ENCODE data around the gene NEURL1. TPM values are rescaled to one million over a fixed set of nuclear protein-coding genes. Genes with fewer than 3 reads are reported as not detected.

The NEURL1 gene
- total RNA-seq, 1 donor from 2014 or later: 1.3 TPM

- peak overlapping the region; percentile 5 for H3K4me3 ChIP-seq (ENCODE audit: low read depth, low read length)
- peak; percentile 62 for TF ChIP-seq CTCF (conservative IDR thresholded peaks at IDR 0.05; ENCODE audit: low read depth, low read length)
- DNase-seq (ENCODE audit: low read depth): no peak
Measured at GRCh38 chr10:103542764-103543616, 49.5 kb downstream of the NEURL1 start.

- no peak overlapping the region for H3K4me3 ChIP-seq (ENCODE audit: low read depth, low read length)
- DNase-seq (ENCODE audit: low read depth): no peak
- TF ChIP-seq CTCF (conservative IDR thresholded peaks at IDR 0.05; ENCODE audit: low read depth, low read length): no peak
Measured at GRCh38 chr10:103543617-103544525, 50.4 kb downstream of the NEURL1 start.

- no peak overlapping the region for H3K4me3 ChIP-seq (ENCODE audit: low read depth, low read length)
- no peak for DNase-seq (ENCODE audit: low read depth)
- no peak for TF ChIP-seq CTCF (conservative IDR thresholded peaks at IDR 0.05; ENCODE audit: low read depth, low read length)
Measured at GRCh38 chr10:103544657-103545310, 51.3 kb downstream of the NEURL1 start.

- DNase-seq (ENCODE audit: low read depth): no peak
- H3K4me3 ChIP-seq (ENCODE audit: low read depth, low read length): no peak overlapping the region
- TF ChIP-seq CTCF (conservative IDR thresholded peaks at IDR 0.05; ENCODE audit: low read depth, low read length): no peak
Measured at GRCh38 chr10:103545366-103545765, 51.9 kb downstream of the NEURL1 start.

GRCh38 chr10:103545771-103546281, 52.3 kb downstream of the NEURL1 start:
- no peak for DNase-seq (ENCODE audit: low read depth)
- no peak overlapping the region for H3K4me3 ChIP-seq (ENCODE audit: low read depth, low read length)
- TF ChIP-seq CTCF (conservative IDR thresholded peaks at IDR 0.05; ENCODE audit: low read depth, low read length): no peak

GRCh38 chr10:103546401-103546800, 52.9 kb downstream of the NEURL1 start:
- DNase-seq (ENCODE audit: low read depth): no peak
- no peak for TF ChIP-seq CTCF (conservative IDR thresholded peaks at IDR 0.05; ENCODE audit: low read depth, low read length)
- no peak overlapping the region for H3K4me3 ChIP-seq (ENCODE audit: low read depth, low read length)

Data from epithelial cell of proximal tubule (primary cell).